DOHH2 (cell line): ENCODE measurements around the gene SHISA3.

Source experiments
- H3F3A ChIP-seq: fragments of 200-600 bp; sonication (generic), shearing (Covaris generic); 2 replicates; pipeline ENCODE4 v1.6.0; 2016; ENCODE audit warnings: antibody characterized with exemption, mild to moderate bottlenecking; ENCODE audit not compliant: control insufficient read depth, insufficient read depth
- H3K27ac ChIP-seq: fragments of 200-600 bp; sonication (generic); 2 replicates; pipeline ENCODE4 v1.5.1; 2014; ENCODE audit warnings: low read depth, mild to moderate bottlenecking, low read length, moderate library complexity
- H3K27me3 ChIP-seq: fragments of 200-600 bp; sonication (generic); 2 replicates; pipeline ENCODE4 v1.6.1; 2014; ENCODE audit warnings: mild to moderate bottlenecking, low read length, mixed read lengths; ENCODE audit not compliant: control insufficient read depth
- H3K36me3 ChIP-seq: fragments of 200-600 bp; sonication (generic); 2 replicates; pipeline ENCODE4 v1.6.1; 2014; ENCODE audit warnings: mild to moderate bottlenecking, low read length, moderate library complexity, mixed read lengths; ENCODE audit not compliant: control insufficient read depth
- H3K4me1 ChIP-seq: fragments of 200-600 bp; sonication (generic); 2 replicates; pipeline ENCODE4 v1.6.1; 2014; ENCODE audit warnings: mild to moderate bottlenecking, low read length, mixed read lengths; ENCODE audit not compliant: control insufficient read depth
- H3K4me2 ChIP-seq: fragments of 200-600 bp; sonication (generic); 2 replicates; pipeline ENCODE4 v1.6.0; 2014; ENCODE audit warnings: mild to moderate bottlenecking, low read length, moderate library complexity
- H3K4me3 ChIP-seq: fragments of 200-600 bp; sonication (generic); 2 replicates; pipeline ENCODE4 v1.5.1; 2014; ENCODE audit warnings: mild to moderate bottlenecking, low read length, mixed read lengths
- H3K79me2 ChIP-seq: fragments of 200-600 bp; sonication (generic); 2 replicates; pipeline ENCODE4 v1.6.1; 2014; ENCODE audit warnings: mild to moderate bottlenecking, low read length, mixed read lengths; ENCODE audit not compliant: control insufficient read depth
- H3K9me2 ChIP-seq: fragments of 200-600 bp; sonication (generic); replicated peaks from 2 replicates; pipeline ENCODE4 v1.6.1; 2014; ENCODE audit warnings: mild to moderate bottlenecking, low read length, mixed read lengths; ENCODE audit not compliant: control insufficient read depth
- H3K9me3 ChIP-seq: fragments of 200-600 bp; sonication (generic); 2 replicates; pipeline ENCODE4 v1.6.1; 2014; ENCODE audit warnings: antibody characterized with exemption, low read length, mixed read lengths; ENCODE audit not compliant: control insufficient read depth, insufficient read depth
- H4K20me1 ChIP-seq: fragments of 200-600 bp; sonication (generic); 2 replicates; pipeline ENCODE4 v1.6.0; 2014; ENCODE audit warnings: low read depth, mild to moderate bottlenecking, antibody characterized with exemption, low read length, moderate library complexity; ENCODE audit not compliant: control insufficient read depth, insufficient read depth
- CTCF ChIP-seq: fragments of 200-600 bp; sonication (generic); IDR thresholded peaks from one replicate; pipeline ENCODE4 v1.5.1; 2014; ENCODE audit warnings: antibody characterized with exemption, mild to moderate bottlenecking, low read depth, low read length; ENCODE audit not compliant: poor library complexity, severe bottlenecking
- EZH2phosphoT487 ChIP-seq: fragments of 200-600 bp; sonication (generic); IDR thresholded peaks from 2 replicates; pipeline ENCODE4 v1.6.1; 2017; ENCODE audit warnings: borderline replicate concordance, mild to moderate bottlenecking, antibody characterized with exemption, low read length, moderate library complexity, mixed read lengths

SHISA3 gene

DNA sequence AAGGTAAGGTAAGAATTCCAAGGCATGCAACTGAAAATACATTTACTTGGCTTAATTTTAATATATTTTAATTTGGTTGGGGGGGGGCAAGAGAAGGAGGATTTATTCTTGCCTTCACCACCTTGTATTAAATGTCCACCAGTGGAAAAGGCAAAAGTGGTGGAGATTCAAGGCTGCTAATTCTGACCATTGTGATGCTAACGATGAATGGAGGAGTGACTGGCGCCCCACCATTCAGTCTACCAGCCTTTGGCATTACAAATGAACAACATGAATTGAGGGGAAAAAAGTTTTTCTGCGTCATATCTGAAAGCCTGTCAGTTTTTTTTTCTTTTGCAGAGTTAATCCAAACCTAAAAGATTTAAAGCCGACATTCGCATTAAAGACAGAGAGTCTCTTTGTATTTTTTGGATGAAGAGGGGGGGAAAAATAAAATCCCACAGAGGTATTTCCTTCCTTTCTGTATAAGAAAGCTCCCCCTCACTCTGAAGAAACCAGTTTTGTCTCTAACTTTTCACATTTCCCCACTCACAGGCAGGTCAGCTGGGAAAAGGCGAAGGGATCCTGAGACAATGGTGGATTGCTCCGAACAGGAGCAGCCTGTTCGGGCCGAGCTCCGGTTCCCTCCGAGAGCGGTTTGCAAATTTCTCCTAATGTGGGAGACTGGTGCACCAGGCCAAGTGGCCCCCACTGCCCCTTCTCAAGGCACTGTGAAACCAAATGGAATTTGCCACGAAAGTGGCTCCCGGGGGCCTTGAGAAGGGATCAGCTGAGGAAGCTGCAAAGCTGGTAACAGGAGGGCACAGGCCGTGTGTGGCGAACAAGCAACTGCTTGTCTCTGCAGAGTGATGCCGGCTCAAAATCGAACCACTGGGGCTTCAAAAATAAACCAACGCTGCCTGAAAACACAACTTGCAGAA lies 28.1 kb downstream of the SHISA3 start:
- Histone ChIP-seq H4K20me1 (no peaks in the 10 kb centered on the region), H3K4me1 (no peaks in the 10 kb centered on the region), H3K9me3 (no peaks in the 10 kb centered on the region), H3K4me2 (no peak overlapping the region), H3K4me3 (no peak overlapping the region), H3K36me3 (peaks cover 23% of the 10 kb centered on the region), H3F3A (no peaks in the 10 kb centered on the region), H3K9me2 (no peaks in the 10 kb centered on the region), H3K79me2 (no peaks in the 10 kb centered on the region), H3K27ac (no peak overlapping the region), H3K27me3 (no peaks in the 10 kb centered on the region)
- TF ChIP-seq EZH2phosphoT487 = no peak
- TF ChIP-seq CTCF = no peak

DNA sequence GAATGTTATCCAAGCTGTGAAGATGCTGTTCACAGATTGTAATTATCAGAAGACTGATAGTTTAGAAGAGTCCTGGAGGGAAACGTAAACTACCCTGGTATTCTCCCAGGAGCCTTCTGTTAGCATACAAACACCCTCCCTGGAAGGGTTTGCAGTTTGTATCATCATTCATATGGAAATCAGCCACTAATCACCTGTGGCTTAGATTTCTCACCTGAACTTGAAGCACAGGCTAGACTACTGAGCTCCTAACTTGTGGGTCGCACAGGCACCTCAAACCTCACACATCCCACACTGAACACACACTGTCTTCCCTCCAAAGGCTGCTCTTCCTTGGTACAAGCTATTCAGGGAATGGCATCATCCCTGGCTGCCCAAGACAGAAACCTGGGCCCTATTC lies 30.7 kb downstream of the SHISA3 start:
- Histone ChIP-seq H3K27me3 (no peaks in the 10 kb centered on the region), H3K79me2 (no peaks in the 10 kb centered on the region), H3K4me1 (no peaks in the 10 kb centered on the region), H3K27ac (no peak overlapping the region), H3F3A (no peaks in the 10 kb centered on the region), H3K36me3 (peaks cover 4% of the 10 kb centered on the region; the same call in 1 of the 2 replicates), H3K4me2 (no peak overlapping the region), H3K9me2 (no peaks in the 10 kb centered on the region), H4K20me1 (no peaks in the 10 kb centered on the region), H3K4me3 (no peak overlapping the region), H3K9me3 (no peaks in the 10 kb centered on the region)
- TF ChIP-seq EZH2phosphoT487 (no peak), CTCF (no peak)

GRCh38 chr4:42436928-42437565 lies 39.8 kb downstream of the SHISA3 start:
- no peak overlapping the region for H3K4me2 ChIP-seq
- H3K27ac ChIP-seq = no peak overlapping the region
- no peaks in the 10 kb centered on the region for H3K9me2 ChIP-seq
- H3F3A ChIP-seq = no peaks in the 10 kb centered on the region
- no peak for TF ChIP-seq EZH2phosphoT487
- no peak for TF ChIP-seq CTCF
- H3K79me2 ChIP-seq = no peaks in the 10 kb centered on the region
- H4K20me1 ChIP-seq = no peaks in the 10 kb centered on the region
- peaks cover 10% of the 10 kb centered on the region for H3K36me3 ChIP-seq
- H3K27me3 ChIP-seq = no peaks in the 10 kb centered on the region
- no peaks in the 10 kb centered on the region for H3K4me1 ChIP-seq
- no peak overlapping the region for H3K4me3 ChIP-seq
- no peaks in the 10 kb centered on the region for H3K9me3 ChIP-seq
